ENCODE measurements around the gene VTCN1.
"Not testable (repeated sequence)": the region's sequence is repeated elsewhere in the genome, so short reads cannot be mapped to it uniquely, and the experiment has no call there.

The VTCN1 gene

DNA sequence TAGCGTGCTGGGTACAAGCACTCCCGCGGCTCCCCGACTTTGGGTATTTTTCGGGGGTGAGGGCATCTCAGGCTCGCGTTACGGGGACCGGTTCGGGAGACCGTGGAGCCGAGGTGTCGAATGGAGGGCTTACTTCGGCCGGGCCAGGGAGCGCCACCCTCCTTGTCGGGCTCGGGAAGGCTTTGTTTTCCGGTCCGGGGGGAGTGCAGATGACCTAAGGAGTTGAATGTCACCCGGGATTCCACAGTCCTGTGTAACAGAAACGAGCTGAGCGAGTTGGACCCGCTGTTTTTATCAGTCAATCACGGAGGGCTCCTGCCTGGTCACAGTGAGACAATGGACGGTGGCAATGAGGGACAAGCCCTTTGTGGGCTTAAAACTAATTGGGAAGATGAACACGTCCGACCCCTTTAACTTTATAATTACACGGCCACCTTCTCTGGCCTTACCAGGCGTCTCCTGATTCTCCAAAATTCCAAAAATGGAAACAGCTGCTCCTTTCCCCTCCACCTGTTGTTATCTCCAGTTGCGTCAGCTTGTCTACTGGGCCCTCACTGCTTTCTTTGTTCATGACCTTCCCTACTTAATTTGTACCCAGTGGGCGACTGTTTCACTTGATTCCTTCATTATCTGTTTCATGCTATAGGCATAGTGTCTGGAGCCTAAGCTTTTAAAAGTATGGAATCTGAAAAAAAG is 88.2 kb downstream of the VTCN1 start:
- TF ChIP-seq CTCF (IDR thresholded peaks at IDR 0.05; ENCODE audit: insufficient read depth, low read length, missing control alignments) = no peak
- POLR2A ChIA-PET = interaction anchor here (1.4 kb wide), 1 partner anchor 21 kb away, joined by 3 read pairs; no protein-coding TSS in a partner anchor
- DNase-seq (ENCODE audit: low read depth, low spot score) = no peak
- H3K4me3 ChIP-seq (ENCODE audit: low read depth, low read length) = peak overlapping the region; percentile 93
- CTCF ChIA-PET = interaction anchor here (0.7 to 13.2 kb wide), 23 partner anchors 9 to 247 kb away, joined by 3 to 592 read pairs (median 6); partner anchors contain the start of gene TTF2

DNA sequence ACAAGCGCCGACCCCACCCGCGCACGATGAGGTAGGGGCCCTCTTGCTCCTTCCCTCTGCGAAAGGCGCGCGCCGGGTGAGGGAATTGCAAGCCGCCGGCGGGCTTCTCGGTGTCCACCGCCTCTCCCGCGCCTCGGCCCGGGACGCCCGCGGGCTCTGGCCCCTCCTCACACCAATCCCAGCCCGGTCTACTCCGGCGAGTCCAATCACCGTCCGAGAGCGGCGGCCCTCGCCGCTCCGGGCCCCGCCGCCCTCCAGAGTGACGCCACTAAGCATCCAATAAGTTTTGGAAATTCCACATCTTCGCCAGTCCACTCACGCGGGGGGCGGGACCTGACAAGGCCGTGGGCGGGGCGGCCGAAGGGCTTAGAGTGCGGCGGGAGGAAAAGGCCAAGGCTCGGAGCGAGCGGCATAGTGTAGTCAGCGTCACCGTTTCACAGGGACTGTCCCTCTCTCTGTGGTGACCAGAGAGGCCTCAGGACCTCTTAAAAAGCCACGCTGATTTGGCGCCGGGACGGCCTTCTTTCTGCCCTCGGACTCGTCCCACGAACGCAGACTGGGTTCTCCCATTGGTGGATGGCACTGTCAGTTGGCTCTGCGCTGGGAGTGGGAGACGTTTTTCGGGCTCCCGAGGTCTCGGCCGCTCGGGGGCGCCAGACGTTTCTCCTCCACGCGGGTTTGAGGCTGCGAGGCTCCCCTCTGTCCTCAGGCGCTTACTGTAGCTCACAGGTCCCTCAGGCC is 89.0 kb downstream of the VTCN1 start, which contains the start of gene TRIM45:
TSS of gene TRIM45 (minus strand) at position 161 of the 741 bp plus-strand sequence. CDS start 548 bp downstream, outside the sequence.
- peak within 1 kb of the TSS; percentile 93 for H3K4me3 ChIP-seq (ENCODE audit: low read depth, low read length)
- ChIA-PET CTCF (interaction anchor here (0.7 to 13.2 kb wide), 24 partner anchors 8 to 248 kb away, joined by 3 to 592 read pairs (median 6); partner anchors contain the start of gene TTF2), POLR2A (interaction anchor here (1.4 kb wide), 1 partner anchor 22 kb away, joined by 3 read pairs; no protein-coding TSS in a partner anchor)
- DNase-seq (ENCODE audit: low read depth, low spot score) = peak; percentile 77
- peak; percentile 91 for TF ChIP-seq CTCF (IDR thresholded peaks at IDR 0.05; ENCODE audit: insufficient read depth, low read length, missing control alignments)

DNA sequence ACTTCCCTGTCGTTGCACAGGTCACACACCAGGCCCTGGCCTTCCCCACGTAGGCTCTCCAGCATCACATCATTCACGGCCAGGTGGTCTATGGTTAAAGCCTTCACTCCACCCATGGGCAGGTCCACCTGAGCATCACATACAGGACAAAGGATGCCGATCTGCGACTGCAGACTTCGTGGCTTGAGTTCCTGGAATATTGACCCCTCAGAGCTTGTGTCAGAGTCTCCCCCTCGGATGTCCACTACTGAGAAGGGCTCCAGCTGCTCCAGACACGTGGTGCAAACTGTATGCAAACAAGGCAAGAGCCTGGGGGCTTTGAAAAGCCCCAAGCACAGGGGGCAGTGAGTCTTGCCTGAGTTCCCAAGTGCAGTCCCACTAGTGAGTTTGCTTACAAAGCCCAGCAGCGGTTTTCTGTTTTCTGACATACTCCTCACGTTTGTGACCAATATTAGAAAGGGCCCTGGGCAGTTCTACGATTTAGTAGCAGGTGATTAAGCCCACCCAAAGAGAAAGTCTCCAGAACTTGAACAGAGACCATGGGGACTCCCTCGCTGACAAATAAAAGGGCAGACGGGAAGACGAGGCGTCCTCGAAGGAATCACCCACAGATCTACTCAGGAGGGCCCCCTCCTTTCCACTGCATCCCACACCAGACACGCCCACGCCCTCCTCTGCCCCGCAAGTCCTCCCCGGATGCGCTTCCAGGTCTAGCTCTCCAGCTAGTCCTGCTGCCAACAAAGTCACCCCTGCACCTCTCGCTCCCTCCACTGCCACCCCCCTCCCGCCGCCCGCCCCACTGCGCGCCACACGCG is 89.7 kb downstream of the VTCN1 start:
- POLR2A ChIA-PET = interaction anchor here (1.4 kb wide), 1 partner anchor 23 kb away, joined by 3 read pairs; no protein-coding TSS in a partner anchor
- CTCF ChIA-PET = interaction anchor here (1.0 to 13.2 kb wide), 10 partner anchors 8 to 164 kb away, joined by 3 to 592 read pairs (median 6); no protein-coding TSS in a partner anchor
- peak overlapping the region; percentile 93 for H3K4me3 ChIP-seq (ENCODE audit: low read depth, low read length)
- DNase-seq (ENCODE audit: low read depth, low spot score) = no peak
- no peak for TF ChIP-seq CTCF (IDR thresholded peaks at IDR 0.05; ENCODE audit: insufficient read depth, low read length, missing control alignments)

DNA sequence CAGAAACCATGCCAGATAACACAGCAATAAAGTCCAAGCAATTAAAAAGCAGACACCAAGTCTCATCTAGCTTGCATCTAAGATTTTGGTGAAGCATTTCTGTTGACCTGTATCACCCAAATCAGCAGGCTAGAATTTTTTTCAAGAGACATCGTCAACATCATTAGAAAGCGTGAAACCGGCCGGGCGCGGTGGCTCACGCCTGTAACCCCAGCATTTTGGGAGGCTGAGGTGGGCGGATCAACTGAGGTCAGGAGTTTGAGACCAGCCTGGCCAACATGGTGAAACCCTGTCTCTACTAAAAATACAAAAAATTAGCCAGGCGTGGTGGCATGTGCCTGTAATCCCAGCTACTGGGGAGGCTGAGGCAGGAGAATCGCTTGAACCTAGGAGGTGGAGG is 91.6 kb downstream of the VTCN1 start:
- DNase-seq (ENCODE audit: low read depth, low spot score); H3K4me3 ChIP-seq (ENCODE audit: low read depth, low read length); POLR2A ChIA-PET: not testable (repeated sequence)
- CTCF ChIA-PET = interaction anchor here (1.1 to 13.2 kb wide), 6 partner anchors 9 to 49 kb away, joined by 3 to 592 read pairs (median 10); no protein-coding TSS in a partner anchor

DNA sequence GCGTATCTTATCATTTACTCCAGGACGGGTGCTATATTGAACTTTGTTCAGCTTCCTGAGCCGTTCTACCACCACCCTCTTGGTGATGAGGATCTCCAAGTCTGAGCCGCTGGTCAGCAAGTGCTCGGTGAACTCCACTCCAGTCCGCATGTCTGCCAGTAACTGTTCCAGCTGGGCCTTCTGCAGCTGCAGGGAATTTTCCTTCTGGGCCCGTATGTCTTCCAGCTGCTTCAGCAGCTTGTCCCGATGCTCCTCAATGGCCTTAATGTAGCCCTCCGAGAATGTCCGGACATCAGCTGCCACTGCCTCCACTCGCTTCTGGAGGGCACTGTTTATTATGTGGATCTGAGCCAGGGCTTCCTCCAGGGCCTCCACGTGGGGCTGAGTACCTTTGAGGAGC is 92.6 kb downstream of the VTCN1 start:
- POLR2A ChIA-PET = no interaction called here
- no peak for DNase-seq (ENCODE audit: low read depth, low spot score)
- no peak overlapping the region for H3K4me3 ChIP-seq (ENCODE audit: low read depth, low read length)
- CTCF ChIA-PET = interaction anchor here (1.1 to 13.2 kb wide), 4 partner anchors 11 to 48 kb away, joined by 3 to 592 read pairs (median 19); no protein-coding TSS in a partner anchor
- no peak for TF ChIP-seq CTCF (IDR thresholded peaks at IDR 0.05; ENCODE audit: insufficient read depth, low read length, missing control alignments)

DNA sequence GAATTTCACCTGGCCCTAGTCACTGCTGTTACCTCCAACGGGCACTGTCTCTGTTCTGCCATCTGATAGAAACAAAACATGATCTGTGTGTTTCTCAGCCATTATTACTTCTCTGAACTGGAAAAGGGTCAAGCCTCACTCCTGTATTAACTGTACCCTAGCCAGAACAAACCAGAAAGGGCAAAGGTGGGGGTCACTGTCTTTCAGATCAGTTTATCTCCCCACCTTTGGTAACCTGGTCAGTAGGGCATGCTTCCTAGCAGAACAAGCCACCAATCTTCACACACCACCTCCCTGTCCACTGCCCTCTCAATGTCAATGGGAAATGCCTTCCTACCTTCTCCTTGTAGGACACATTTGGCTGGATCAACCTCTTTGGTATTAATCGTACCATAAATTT is 93.0 kb downstream of the VTCN1 start:
- DNase-seq (ENCODE audit: low read depth, low spot score) = no peak
- POLR2A ChIA-PET = no interaction called here
- CTCF ChIA-PET = interaction anchor here (3.5 to 13.2 kb wide), 2 partner anchors 11 to 48 kb away, joined by 29 to 592 read pairs; no protein-coding TSS in a partner anchor
- TF ChIP-seq CTCF (IDR thresholded peaks at IDR 0.05; ENCODE audit: insufficient read depth, low read length, missing control alignments) = no peak
- H3K4me3 ChIP-seq (ENCODE audit: low read depth, low read length) = no peak overlapping the region
